Type B pancreatic cell (in vitro differentiated cells): ENCODE data around the gene DCC. TPM values are rescaled to one million over a fixed set of nuclear protein-coding genes. Genes with fewer than 3 reads are reported as not detected.

Experiments used
- DNase-seq: peaks from one replicate; pipeline ENCODE4 v3.0.0; 2021; ENCODE audit warnings: mixed read lengths; ENCODE audit not compliant: unreplicated experiment; ENCODE audit errors: extremely low spot score
- H3K27ac Mint-ChIP-seq: 2 replicates; pipeline ENCODE4 v1.8.0; 2021; ENCODE audit warnings: mild to moderate bottlenecking, mixed read lengths
- H3K27me3 Mint-ChIP-seq: 2 replicates; pipeline ENCODE4 v1.8.0; 2021; ENCODE audit warnings: mixed read lengths
- H3K36me3 Mint-ChIP-seq: 2 replicates; pipeline ENCODE4 v1.8.0; 2021; ENCODE audit warnings: mixed read lengths
- H3K4me1 Mint-ChIP-seq: one replicate; pipeline ENCODE4 v1.8.0; 2021; ENCODE audit warnings: mixed read lengths; ENCODE audit not compliant: unreplicated experiment
- H3K4me3 Mint-ChIP-seq: 2 replicates; pipeline ENCODE4 v1.8.0; 2021; ENCODE audit warnings: mild to moderate bottlenecking, mixed read lengths
- H3K9me3 Mint-ChIP-seq: 2 replicates; pipeline ENCODE4 v1.8.0; 2021; ENCODE audit warnings: mixed read lengths
- CTCF ChIP-seq: fragments of 200-600 bp; sonication (generic); conservative IDR thresholded peaks from 2 replicates; pipeline ENCODE4 v1.5.0; 2021; ENCODE audit warnings: antibody characterized with exemption, mild to moderate bottlenecking
- total RNA-seq: library from RNA; stranded (reverse); gene quantifications from 2 replicates; pipeline ENCODE4 v1.2.1, GENCODE V29; 2021; ENCODE audit warnings: low replicate concordance

DCC gene
- total RNA-seq, 1 donor from 2014 or later, result 11.6 TPM

- H3K27me3 Mint-ChIP-seq, result no peaks in the 10 kb centered on the region
- TF ChIP-seq CTCF, result no peak
- H3K4me3 Mint-ChIP-seq, result no peak overlapping the region
- no peaks in the 10 kb centered on the region for H3K4me1 Mint-ChIP-seq
- H3K9me3 Mint-ChIP-seq, result no peaks in the 10 kb centered on the region
- H3K27ac Mint-ChIP-seq, result no peak overlapping the region
- no peak for DNase-seq
- H3K36me3 Mint-ChIP-seq, result no peaks in the 10 kb centered on the region
Observed at GRCh38 chr18:53422896-53423295, 1082.9 kb downstream of the DCC start.

- DNase-seq, result no peak
- Mint-ChIP-seq H3K9me3 (no peaks in the 10 kb centered on the region), H3K36me3 (no peaks in the 10 kb centered on the region), H3K4me3 (no peak overlapping the region), H3K4me1 (no peaks in the 10 kb centered on the region), H3K27ac (no peak overlapping the region), H3K27me3 (no peaks in the 10 kb centered on the region)
- no peak for TF ChIP-seq CTCF
Observed at GRCh38 chr18:53426666-53427184, 1086.7 kb downstream of the DCC start.

- peaks cover 5% of the 10 kb centered on the region for H3K4me1 Mint-ChIP-seq
- peaks cover 5% of the 10 kb centered on the region for H3K27me3 Mint-ChIP-seq
- no peaks in the 10 kb centered on the region for H3K9me3 Mint-ChIP-seq
- no peak for DNase-seq
- no peak for TF ChIP-seq CTCF
- H3K27ac Mint-ChIP-seq, result no peak overlapping the region
- no peak overlapping the region for H3K4me3 Mint-ChIP-seq
- H3K36me3 Mint-ChIP-seq, result no peaks in the 10 kb centered on the region
Observed at GRCh38 chr18:53441761-53442414, 1101.9 kb downstream of the DCC start.

GRCh38 chr18:53442415-53442783 lies 1102.4 kb downstream of the DCC start:
- Mint-ChIP-seq H3K27ac (no peak overlapping the region), H3K36me3 (no peaks in the 10 kb centered on the region), H3K9me3 (no peaks in the 10 kb centered on the region), H3K4me1 (peaks cover 5% of the 10 kb centered on the region), H3K27me3 (peaks cover 5% of the 10 kb centered on the region), H3K4me3 (no peak overlapping the region)
- no peak for DNase-seq
- TF ChIP-seq CTCF, result no peak

- Mint-ChIP-seq H3K27ac (no peak overlapping the region), H3K4me3 (no peak overlapping the region), H3K36me3 (no peaks in the 10 kb centered on the region), H3K4me1 (peaks cover 5% of the 10 kb centered on the region), H3K9me3 (no peaks in the 10 kb centered on the region), H3K27me3 (peaks cover 5% of the 10 kb centered on the region)
- no peak for DNase-seq
- TF ChIP-seq CTCF, result no peak
Observed at GRCh38 chr18:53443336-53443735, 1103.3 kb downstream of the DCC start.
